Fibroblast of mammary gland (primary cell): ENCODE data around the gene LUZP2.

Source experiments
- DNase-seq: peaks from one replicate; pipeline ENCODE4 v3.0.0-alpha.2; 2010; ENCODE audit warnings: low read depth
- H3K4me3 ChIP-seq: 2 replicates; pipeline ENCODE4 v1.5.1; 2011; ENCODE audit warnings: low read depth, mild to moderate bottlenecking, low read length, moderate library complexity; ENCODE audit not compliant: control insufficient read depth
- CTCF ChIP-seq: conservative IDR thresholded peaks from 2 replicates; pipeline ENCODE4 v1.5.1; 2011; ENCODE audit warnings: low read depth, low read length, inconsistent platforms; ENCODE audit not compliant: control insufficient read depth, insufficient read depth

The LUZP2 gene

GRCh38 chr11:24859801-24860300, 363.0 kb downstream of the LUZP2 start:
- no peak for DNase-seq
- TF ChIP-seq CTCF: no peak
- H3K4me3 ChIP-seq: no peak overlapping the region

GRCh38 chr11:24861440-24861839, 364.6 kb downstream of the LUZP2 start:
- DNase-seq: no peak
- no peak for TF ChIP-seq CTCF

DNA sequence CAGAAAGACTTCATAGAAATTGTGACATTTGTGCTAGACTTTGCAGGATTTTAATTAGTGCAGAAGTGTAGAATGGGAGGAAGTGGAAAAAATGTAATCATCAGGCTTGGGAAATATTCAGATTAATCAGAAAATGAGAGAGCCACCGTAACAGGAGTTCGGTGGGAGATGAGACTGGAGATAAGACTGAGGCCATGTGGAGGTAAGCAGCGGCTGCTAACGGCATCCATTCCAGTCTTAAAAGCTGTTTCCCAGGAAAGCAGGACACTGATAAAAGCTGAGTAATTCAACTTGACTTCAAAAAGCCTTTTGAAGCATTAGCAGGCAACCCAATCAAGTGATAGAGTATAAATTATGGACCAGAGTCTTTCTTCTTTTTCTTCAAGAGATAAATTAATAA, 369.9 kb downstream of the LUZP2 start:
- DNase-seq: no peak
- no peak overlapping the region for H3K4me3 ChIP-seq
- no peak for TF ChIP-seq CTCF

More at GRCh38 chr11:24861440-24861839, 364.6 kb downstream of the LUZP2 start:
- no peak overlapping the region for H3K4me3 ChIP-seq

GRCh38 chr11:24870048-24870447, 373.2 kb downstream of the LUZP2 start:
- no peak for TF ChIP-seq CTCF

DNA sequence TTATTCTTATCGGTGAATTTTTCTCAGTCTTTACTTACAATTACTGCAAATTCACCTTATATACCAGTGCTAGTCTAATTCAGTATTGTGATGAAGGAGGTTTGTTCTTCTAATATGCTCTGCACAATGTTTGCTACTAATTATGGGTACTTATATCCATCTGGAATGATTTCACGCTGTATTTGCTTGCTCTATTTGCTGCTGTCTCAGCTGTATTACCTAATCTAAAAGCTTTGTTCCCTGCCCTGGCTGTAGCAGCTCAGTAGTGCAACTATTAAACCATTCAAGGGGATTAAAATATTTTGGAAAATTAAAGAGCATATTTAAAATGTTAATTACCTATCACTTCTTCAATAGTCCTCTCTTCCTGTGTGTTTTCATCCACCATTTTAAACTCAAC, 375.3 kb downstream of the LUZP2 start:
- TF ChIP-seq CTCF: no peak
- no peak for DNase-seq
- no peak overlapping the region for H3K4me3 ChIP-seq

More at GRCh38 chr11:24870048-24870447, 373.2 kb downstream of the LUZP2 start:
- DNase-seq: no peak
- no peak overlapping the region for H3K4me3 ChIP-seq

GRCh38 chr11:24872651-24873311, 375.9 kb downstream of the LUZP2 start:
- no peak for TF ChIP-seq CTCF
- no peak overlapping the region for H3K4me3 ChIP-seq
- no peak for DNase-seq

DNA sequence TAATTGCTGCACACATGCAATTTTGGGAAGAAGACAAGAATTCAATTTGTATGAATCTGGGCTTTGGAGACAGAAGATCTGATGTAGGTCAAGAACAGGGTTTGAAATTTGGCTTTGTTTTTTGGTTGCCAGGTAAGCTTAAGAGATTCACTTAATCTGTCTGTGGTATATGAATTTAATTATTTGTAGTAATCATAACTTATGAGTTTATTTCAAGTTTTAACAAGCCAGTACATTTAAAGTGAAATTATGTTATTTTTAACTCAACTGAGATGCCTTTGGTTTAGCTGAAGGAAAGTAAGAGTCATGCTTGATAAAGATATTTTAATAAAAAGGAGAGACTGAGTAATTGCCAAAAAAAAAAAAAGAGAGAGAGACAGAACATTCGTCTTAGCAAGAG, 384.1 kb downstream of the LUZP2 start:
- no peak overlapping the region for H3K4me3 ChIP-seq
- no peak for TF ChIP-seq CTCF
- DNase-seq: no peak
